CD4-positive, CD25-positive, alpha-beta regulatory T cell (primary cell): Measurements from ENCODE around the gene RPE. TPM values are rescaled to one million over a fixed set of nuclear protein-coding genes. Genes with fewer than 3 reads are reported as not detected.

ENCODE experiments used
- ATAC-seq, 2 donors: fragments of 150-1000 bp; cut with Tn5 transposase; one replicate each; pipeline ENCODE4 v1.10.0; 2021; ENCODE audit warnings: low read depth in 2 of 2, moderate number of reproducible peaks in 2 of 2, moderate library complexity in 1 of 2
- DNase-seq, 3 donors: peaks; one replicate each; pipeline versions ENCODE4 v3.0.0 to v3.0.0-alpha.2; 2012 to 2022; ENCODE audit warnings: mixed read lengths in 1 of 3
- H3K27ac ChIP-seq: one replicate; pipeline ENCODE4 v1.7.0; 2013; ENCODE audit warnings: mild to moderate bottlenecking, low read length; ENCODE audit not compliant: insufficient read depth, poor library complexity, severe bottlenecking
- H3K27me3 ChIP-seq: one replicate; pipeline ENCODE4 v1.7.0; 2013; ENCODE audit warnings: low read length; ENCODE audit not compliant: control insufficient read depth, insufficient read depth
- H3K36me3 ChIP-seq: one replicate; pipeline ENCODE4 v1.7.0; 2013; ENCODE audit warnings: mild to moderate bottlenecking, low read length, moderate library complexity; ENCODE audit not compliant: control insufficient read depth, insufficient read depth
- H3K4me1 ChIP-seq: 2 replicates; pipeline ENCODE4 v1.7.0; 2013; ENCODE audit warnings: mild to moderate bottlenecking, low read length; ENCODE audit not compliant: insufficient read depth, control insufficient read depth, poor library complexity, severe bottlenecking
- H3K4me3 ChIP-seq: one replicate; pipeline ENCODE4 v1.7.0; 2013; ENCODE audit warnings: low read depth, mild to moderate bottlenecking, low read length, moderate library complexity
- H3K9me3 ChIP-seq, 2 experiments: 1 replicate in 1 of 2; 2 replicates in 1 of 2; pipeline ENCODE4 v1.7.0; 2013; ENCODE audit warnings: low read length in 2 of 2, mild to moderate bottlenecking in 1 of 2, moderate library complexity in 1 of 2; ENCODE audit not compliant: control insufficient read depth in 2 of 2
- H3K27ac Mint-ChIP-seq, 3 donors: one replicate each; pipeline ENCODE4 v1.8.0; 2020 to 2022; ENCODE audit warnings: mild to moderate bottlenecking in 3 of 3, mixed read lengths in 3 of 3, moderate library complexity in 2 of 3
- H3K27me3 Mint-ChIP-seq: one replicate; pipeline ENCODE4 v1.8.0; 2022; ENCODE audit warnings: mild to moderate bottlenecking, mixed read lengths
- H3K36me3 Mint-ChIP-seq: one replicate; pipeline ENCODE4 v1.8.0; 2020; ENCODE audit warnings: mixed read lengths
- H3K4me1 Mint-ChIP-seq, 4 donors: one replicate each; pipeline ENCODE4 v1.8.0; 2020 to 2022; ENCODE audit warnings: mixed read lengths in 4 of 4, mild to moderate bottlenecking in 1 of 4
- H3K4me3 Mint-ChIP-seq, 4 donors: one replicate each; pipeline ENCODE4 v1.8.0; 2020 to 2022; ENCODE audit warnings: mild to moderate bottlenecking in 4 of 4, mixed read lengths in 4 of 4, moderate library complexity in 3 of 4
- H3K9me3 Mint-ChIP-seq, 7 donors: one replicate each; pipeline ENCODE4 v1.8.0; 2020 to 2022; ENCODE audit warnings: mixed read lengths in 7 of 7, mild to moderate bottlenecking in 3 of 7, moderate library complexity in 2 of 7
- polyA plus RNA-seq, 4 donors: library from polyadenylated mRNA; unstranded; fragments of 300-500 nt; fragmentation: Illumina TruSeq; gene quantifications; one replicate each; pipeline ENCODE4 v1.2.3, GENCODE V29; 2021
- total RNA-seq: library from RNA; stranded (reverse); gene quantifications from one replicate; pipeline ENCODE4 v1.2.3, GENCODE V29; 2022

Gene RPE
- total and polyA plus RNA-seq, 5 donors from 2014 or later: 17.9 to 25.0 (median 21.3) TPM

- DNase-seq (no peak), ATAC-seq (no peak)
- peaks cover 15% of the 10 kb centered on the region for H3K36me3 Mint-ChIP-seq
- no peak overlapping the region for H3K27ac Mint-ChIP-seq
- peaks cover 9% of the 10 kb centered on the region for H3K27me3 Mint-ChIP-seq
- Histone ChIP-seq H3K9me3 (no peaks in the 10 kb centered on the region), H3K36me3 (peaks cover 27% of the 10 kb centered on the region), H3K4me3 (no peak overlapping the region), H3K4me1 (peaks cover 33% of the 10 kb centered on the region), H3K27ac (no peak overlapping the region), H3K27me3 (no peaks in the 10 kb centered on the region)
- peak overlapping the region; percentile 53 to 96 (median 72) for H3K4me3 Mint-ChIP-seq
- no peaks in the 10 kb centered on the region for H3K9me3 Mint-ChIP-seq
- peaks cover 18 to 77% (median 65%) of the 10 kb centered on the region in 4 donors for H3K4me1 Mint-ChIP-seq
Observed at GRCh38 chr2:210004881-210005280, 2.4 kb downstream of the RPE start.

GRCh38 chr2:210007895-210008294 is 5.5 kb downstream of the RPE start:
- Histone ChIP-seq H3K4me3 (no peak overlapping the region), H3K27ac (no peak overlapping the region), H3K4me1 (peaks cover 28% of the 10 kb centered on the region), H3K9me3 (no peaks in the 10 kb centered on the region), H3K27me3 (no peaks in the 10 kb centered on the region), H3K36me3 (peaks cover 45% of the 10 kb centered on the region)
- Mint-ChIP-seq H3K27me3 (no peaks in the 10 kb centered on the region), H3K4me1 (peaks cover 21 to 76% (median 70%) of the 10 kb centered on the region in 4 donors), H3K4me3 (peak overlapping the region in 2 of 4 donors; percentile 31 to 81), H3K36me3 (peaks cover 30% of the 10 kb centered on the region), H3K27ac (no peak overlapping the region), H3K9me3 (no peaks in the 10 kb centered on the region)
- DNase-seq (no peak), ATAC-seq (no peak)

GRCh38 chr2:210009126-210009525 is 6.7 kb downstream of the RPE start:
- H3K9me3 ChIP-seq: no peaks in the 10 kb centered on the region
- no peaks in the 10 kb centered on the region for H3K27me3 ChIP-seq
- ATAC-seq: no peak
- H3K27me3 Mint-ChIP-seq: no peaks in the 10 kb centered on the region
- peaks cover 16% of the 10 kb centered on the region for H3K4me1 ChIP-seq
- H3K27ac Mint-ChIP-seq: no peak overlapping the region
- peaks cover 21 to 64% (median 62%) of the 10 kb centered on the region in 4 donors for H3K4me1 Mint-ChIP-seq
- no peak overlapping the region for H3K4me3 ChIP-seq
- peaks cover 30% of the 10 kb centered on the region for H3K36me3 Mint-ChIP-seq
- no peak overlapping the region for H3K4me3 Mint-ChIP-seq
- peaks cover 48% of the 10 kb centered on the region for H3K36me3 ChIP-seq
- no peak overlapping the region for H3K27ac ChIP-seq
- DNase-seq: no peak
- no peaks in the 10 kb centered on the region for H3K9me3 Mint-ChIP-seq

GRCh38 chr2:210009896-210010295 is 7.5 kb downstream of the RPE start:
- ATAC-seq: no peak
- H3K4me1 Mint-ChIP-seq: peaks cover 23 to 58% (median 56%) of the 10 kb centered on the region in 4 donors
- no peaks in the 10 kb centered on the region for H3K27me3 Mint-ChIP-seq
- peaks cover 34% of the 10 kb centered on the region for H3K36me3 Mint-ChIP-seq
- H3K4me3 Mint-ChIP-seq: no peak overlapping the region
- Histone ChIP-seq H3K9me3 (no peaks in the 10 kb centered on the region), H3K4me3 (no peak overlapping the region), H3K4me1 (peaks cover 8% of the 10 kb centered on the region), H3K27ac (no peak overlapping the region), H3K27me3 (no peaks in the 10 kb centered on the region), H3K36me3 (peaks cover 48% of the 10 kb centered on the region)
- no peak for DNase-seq
- H3K27ac Mint-ChIP-seq: no peak overlapping the region
- H3K9me3 Mint-ChIP-seq: no peaks in the 10 kb centered on the region

- peaks cover 86% of the 10 kb centered on the region for H3K36me3 ChIP-seq
- H3K27me3 ChIP-seq: no peaks in the 10 kb centered on the region
- no peak for ATAC-seq
- no peaks in the 10 kb centered on the region for H3K4me1 ChIP-seq
- no peak for DNase-seq
- Mint-ChIP-seq H3K4me3 (no peak overlapping the region), H3K36me3 (peaks cover 33% of the 10 kb centered on the region), H3K27me3 (no peaks in the 10 kb centered on the region), H3K27ac (no peak overlapping the region), H3K9me3 (no peaks in the 10 kb centered on the region), H3K4me1 (peaks cover 5 to 8% (median 7%) of the 10 kb centered on the region in 4 donors)
- H3K4me3 ChIP-seq: no peak overlapping the region
- no peaks in the 10 kb centered on the region for H3K9me3 ChIP-seq
- no peak overlapping the region for H3K27ac ChIP-seq
Observed at GRCh38 chr2:210020138-210020537, 17.7 kb downstream of the RPE start.

GRCh38 chr2:210022824-210023223 is 20.4 kb downstream of the RPE start:
- H3K27ac Mint-ChIP-seq: no peak overlapping the region
- Histone ChIP-seq H3K27me3 (no peaks in the 10 kb centered on the region), H3K9me3 (no peaks in the 10 kb centered on the region), H3K4me3 (no peak overlapping the region), H3K27ac (no peak overlapping the region), H3K4me1 (no peaks in the 10 kb centered on the region), H3K36me3 (peaks cover 63% of the 10 kb centered on the region)
- H3K27me3 Mint-ChIP-seq: no peaks in the 10 kb centered on the region
- ATAC-seq (no peak), DNase-seq (no peak)
- H3K9me3 Mint-ChIP-seq: no peaks in the 10 kb centered on the region
- no peak overlapping the region for H3K4me3 Mint-ChIP-seq
- peaks cover 2 to 6% (median 4%) of the 10 kb centered on the region in 4 donors for H3K4me1 Mint-ChIP-seq
- peaks cover 30% of the 10 kb centered on the region for H3K36me3 Mint-ChIP-seq

GRCh38 chr2:210027608-210028007 is 25.2 kb downstream of the RPE start:
- H3K36me3 ChIP-seq: peaks cover 17% of the 10 kb centered on the region
- Mint-ChIP-seq H3K9me3 (no peaks in the 10 kb centered on the region), H3K4me1 (peaks cover 0 to 4% (median under 1%) of the 10 kb centered on the region in 4 donors)

GRCh38 chr2:210028178-210028577 is 25.7 kb downstream of the RPE start:
- Histone ChIP-seq H3K27me3 (no peaks in the 10 kb centered on the region), H3K4me1 (no peaks in the 10 kb centered on the region), H3K36me3 (peaks cover 11% of the 10 kb centered on the region), H3K9me3 (no peaks in the 10 kb centered on the region), H3K4me3 (no peak overlapping the region), H3K27ac (no peak overlapping the region)
- H3K4me1 Mint-ChIP-seq: peaks cover 0 to 9% (median 1%) of the 10 kb centered on the region in 4 donors
- peaks cover 14% of the 10 kb centered on the region for H3K36me3 Mint-ChIP-seq
- no peak for ATAC-seq
- H3K27ac Mint-ChIP-seq: no peak overlapping the region
- no peak for DNase-seq
- H3K4me3 Mint-ChIP-seq: no peak overlapping the region
- no peaks in the 10 kb centered on the region for H3K27me3 Mint-ChIP-seq
- H3K9me3 Mint-ChIP-seq: no peaks in the 10 kb centered on the region

More at GRCh38 chr2:210027608-210028007, 25.2 kb downstream of the RPE start:
- Mint-ChIP-seq H3K27me3 (no peaks in the 10 kb centered on the region), H3K27ac (no peak overlapping the region), H3K4me3 (no peak overlapping the region), H3K36me3 (peaks cover 10% of the 10 kb centered on the region)
- H3K27ac ChIP-seq: no peak overlapping the region
- H3K9me3 ChIP-seq: no peaks in the 10 kb centered on the region
- no peak overlapping the region for H3K4me3 ChIP-seq
- ATAC-seq (no peak), DNase-seq (no peak)
- no peaks in the 10 kb centered on the region for H3K4me1 ChIP-seq
- H3K27me3 ChIP-seq: no peaks in the 10 kb centered on the region
